ENCODE data around the gene FRAS1.

FRAS1 gene

GRCh38 chr4:78100060-78100459, 42.9 kb downstream of the FRAS1 start:
- DNase-seq: no peak

GRCh38 chr4:78119698-78120097, 62.6 kb downstream of the FRAS1 start:
- no peak for DNase-seq

- no peak for DNase-seq
Measured at GRCh38 chr4:78120144-78120880, 63.2 kb downstream of the FRAS1 start.

DNA sequence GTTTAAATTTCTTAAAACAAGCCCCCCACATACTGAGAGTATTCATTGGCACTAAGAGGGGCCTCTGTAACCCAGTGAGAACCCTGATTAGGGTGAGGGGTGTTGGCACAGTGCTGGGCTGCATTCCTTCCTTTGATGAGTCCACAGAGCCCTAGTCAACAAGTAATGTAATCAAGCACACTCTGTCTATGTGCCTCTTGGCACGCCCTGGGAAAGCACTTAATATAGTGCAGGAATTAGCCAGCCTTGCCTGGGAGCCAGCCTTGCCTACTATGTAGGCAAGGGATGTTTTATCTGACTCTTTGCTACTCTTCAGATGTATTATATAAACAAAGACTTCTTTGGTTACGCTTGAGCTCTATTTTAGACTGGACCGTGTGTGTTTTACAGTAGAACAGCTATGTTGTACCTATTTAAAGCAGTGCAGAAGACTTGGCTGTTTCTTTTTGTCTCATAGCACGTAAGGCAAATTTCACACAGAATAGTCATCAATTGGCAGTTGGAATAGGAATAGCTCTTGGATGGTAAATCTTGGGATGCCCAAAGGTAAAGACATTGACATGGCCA, 64.3 kb downstream of the FRAS1 start:
- no peak for DNase-seq

- peak in 1 of 2 experiments; percentile 10 for DNase-seq
Measured at GRCh38 chr4:78125834-78126331, 68.8 kb downstream of the FRAS1 start.

DNA sequence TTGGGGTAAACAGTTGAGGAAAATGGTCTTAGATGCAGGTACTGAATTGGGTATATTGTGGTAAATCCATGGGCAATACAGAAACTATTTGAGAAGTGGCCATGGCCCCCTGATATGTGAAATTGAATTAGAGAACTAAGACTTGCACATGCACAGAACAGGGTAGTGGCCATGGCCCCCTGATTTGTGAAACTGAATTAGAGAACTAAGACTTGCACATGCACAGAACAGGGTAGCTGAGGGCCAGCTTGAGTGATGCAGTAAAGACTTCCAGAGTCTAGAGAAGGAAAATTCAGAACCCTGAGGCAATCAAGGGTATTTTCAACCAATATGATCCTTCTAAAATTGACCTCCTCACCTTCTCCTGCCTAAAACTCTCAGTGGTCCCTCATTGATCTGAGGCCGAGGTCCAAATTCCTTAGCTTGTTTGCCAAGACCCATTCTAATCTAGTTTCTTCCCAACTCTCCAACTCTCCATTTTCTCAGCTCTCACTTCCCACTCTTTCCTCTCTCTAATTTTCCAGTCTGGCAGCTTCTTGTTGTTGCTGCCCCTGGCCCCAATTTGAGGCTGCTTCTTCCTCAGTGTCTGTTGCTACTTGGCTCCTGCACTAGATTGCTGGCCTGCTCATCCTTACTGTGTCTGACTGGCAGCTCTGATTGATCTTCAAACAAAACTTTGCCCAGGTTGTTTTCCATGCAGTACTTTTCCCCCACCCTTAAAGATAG, 72.4 kb downstream of the FRAS1 start:
- no peak for DNase-seq

DNA sequence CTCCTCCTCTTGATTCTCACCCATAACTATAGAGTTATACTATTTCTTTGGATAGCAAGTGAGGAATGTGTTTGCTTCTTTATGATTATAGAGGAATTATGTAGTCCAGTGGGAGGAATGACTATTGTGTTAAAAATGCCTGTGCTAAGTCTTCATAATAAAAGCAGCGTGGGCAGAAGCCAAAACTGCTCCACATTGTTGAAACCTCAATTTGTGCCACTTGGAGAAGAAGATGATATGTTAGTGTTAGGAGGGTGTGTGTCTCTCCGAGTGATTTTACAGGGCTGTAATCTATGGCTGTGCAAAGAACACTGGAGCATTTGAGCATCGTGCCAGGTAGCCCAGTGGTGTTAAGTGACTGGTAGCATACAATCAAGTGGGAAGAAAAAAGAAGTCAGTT, 74.3 kb downstream of the FRAS1 start:
- no peak for DNase-seq

GRCh38 chr4:78136109-78137081, 79.3 kb downstream of the FRAS1 start:
- peak; percentile 7 to 39 for DNase-seq

GRCh38 chr4:78137532-78137931, 80.4 kb downstream of the FRAS1 start:
- no peak for DNase-seq

DNA sequence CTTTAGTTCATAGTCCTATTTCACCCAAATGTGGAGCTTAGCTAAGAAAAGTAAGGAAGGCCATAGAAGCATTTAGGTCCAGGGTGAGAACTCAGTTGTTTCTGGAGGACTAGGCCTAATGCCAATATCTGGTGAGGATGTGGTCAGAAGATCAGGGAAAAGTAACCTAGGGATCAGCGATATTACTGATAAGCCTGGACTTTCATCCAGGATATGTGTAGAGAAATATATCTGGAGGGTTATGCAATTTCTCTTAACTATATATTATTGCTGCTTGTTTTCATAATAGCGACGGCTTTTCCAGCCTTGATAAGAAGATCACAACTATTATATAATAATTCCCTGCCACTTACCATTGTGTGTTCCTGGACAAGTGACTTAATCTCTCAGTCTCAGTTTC, 81.1 kb downstream of the FRAS1 start:
- no peak for DNase-seq

- DNase-seq: no peak
Measured at GRCh38 chr4:78143634-78144033, 86.5 kb downstream of the FRAS1 start.

DNA sequence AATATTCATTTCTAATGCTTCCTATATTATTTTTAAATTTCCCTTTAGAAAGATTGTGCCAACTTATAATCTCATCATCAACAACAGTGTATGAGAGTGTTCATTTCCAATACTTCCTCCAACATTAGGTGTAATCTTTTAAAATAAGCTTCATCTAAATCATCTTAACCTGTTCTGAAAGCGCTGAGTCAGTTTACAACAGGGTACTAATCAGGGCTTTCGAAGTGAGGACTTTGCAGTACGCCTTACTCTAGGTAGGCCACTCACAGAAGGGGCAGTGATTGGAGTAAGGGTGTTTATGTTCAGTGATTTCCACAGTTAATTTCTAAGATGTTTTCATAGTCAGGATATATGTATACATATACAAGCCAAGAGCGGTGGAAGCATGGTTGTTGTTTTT, 87.9 kb downstream of the FRAS1 start:
- no peak for DNase-seq

DNA sequence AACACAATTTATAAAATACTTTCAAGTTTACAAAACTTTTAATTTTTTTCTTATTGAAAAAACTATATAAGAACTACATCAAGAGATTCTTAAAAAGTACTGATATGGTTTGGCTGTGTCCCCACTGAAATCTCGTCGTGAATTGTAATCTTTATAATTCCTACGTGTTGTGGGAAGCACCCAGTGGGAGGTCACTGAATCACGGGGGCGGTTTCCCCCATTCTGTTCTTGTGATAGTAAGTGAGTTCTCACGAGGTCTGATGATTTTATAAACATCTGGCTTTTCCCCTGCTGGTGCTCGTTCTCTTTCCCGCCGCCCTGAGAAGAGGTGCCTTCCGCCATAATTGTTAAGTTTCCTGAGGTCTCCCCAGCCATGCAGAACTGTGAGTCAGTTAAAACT, 88.5 kb downstream of the FRAS1 start:
- DNase-seq: no peak

- DNase-seq: no peak
Measured at GRCh38 chr4:78149751-78150542, 92.8 kb downstream of the FRAS1 start.

DNA sequence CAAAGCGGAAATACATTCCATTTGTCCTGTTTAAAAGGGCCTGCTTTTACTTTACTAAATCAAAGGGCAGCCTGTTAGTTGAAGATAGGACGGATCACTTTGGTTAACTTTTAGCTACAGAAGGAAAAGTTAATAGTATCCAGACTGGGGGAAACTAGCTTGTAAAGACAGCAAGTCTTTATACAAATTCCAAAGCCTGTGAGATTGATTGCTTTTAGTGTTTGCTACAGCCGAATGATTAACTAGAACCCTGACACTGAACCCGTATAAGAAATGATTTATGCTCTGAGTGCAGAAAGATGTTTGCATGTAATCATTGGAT, 93.4 kb downstream of the FRAS1 start:
- DNase-seq: no peak

GRCh38 chr4:78152795-78153194, 95.7 kb downstream of the FRAS1 start:
- no peak for DNase-seq

DNA sequence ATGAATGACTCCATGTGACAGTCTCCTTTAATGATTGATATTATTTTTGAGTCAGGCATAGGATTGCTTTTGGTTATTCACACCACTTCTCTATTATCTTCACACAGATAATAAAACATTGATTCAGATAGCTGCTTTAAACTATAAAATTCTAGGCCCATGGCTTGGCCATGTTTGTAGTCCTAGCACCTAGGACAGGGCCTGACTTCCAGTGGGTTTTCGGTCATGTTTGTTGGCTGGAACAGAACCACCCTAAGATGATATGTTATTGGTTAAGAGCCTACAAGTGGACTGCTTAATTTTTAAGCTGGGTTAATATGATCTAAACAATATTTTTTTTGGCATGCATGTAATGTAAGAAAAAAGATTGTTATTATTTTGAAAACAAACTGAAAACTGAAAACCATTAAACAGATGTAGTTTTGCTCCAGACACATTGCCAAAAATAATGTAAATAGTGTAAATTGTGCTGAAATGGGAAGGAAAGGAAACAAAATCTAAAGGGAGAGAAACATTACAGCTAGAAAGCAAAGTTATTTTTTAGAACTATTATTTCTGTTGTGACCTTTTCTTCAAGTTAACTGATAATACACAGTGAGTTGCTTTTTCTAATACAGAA, 98.0 kb downstream of the FRAS1 start:
- DNase-seq: no peak

- no peak for DNase-seq
Measured at GRCh38 chr4:78155616-78156105, 98.5 kb downstream of the FRAS1 start.

DNA sequence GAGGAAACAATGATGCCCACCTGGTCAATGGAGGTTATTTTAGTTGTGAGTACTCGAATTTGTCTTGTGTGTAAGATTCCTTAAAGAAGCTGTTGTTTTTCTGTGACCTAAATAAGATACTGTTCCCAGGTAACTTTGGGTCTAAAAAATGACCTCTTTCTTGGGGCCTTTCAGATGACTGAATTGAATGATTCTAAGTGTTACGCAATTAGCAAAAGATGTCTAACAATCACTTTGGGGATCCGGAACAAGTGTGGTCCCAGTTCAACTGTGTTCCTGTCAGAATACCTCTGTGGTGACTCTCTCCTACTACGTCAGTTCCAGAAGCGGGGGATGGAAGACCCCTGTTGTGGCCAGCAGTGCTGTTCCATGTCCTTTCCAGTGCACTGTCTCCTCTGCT, 99.4 kb downstream of the FRAS1 start:
- DNase-seq: no peak

GRCh38 chr4:78162342-78162741, 105.2 kb downstream of the FRAS1 start:
- DNase-seq: no peak

GRCh38 chr4:78162821-78163220, 105.7 kb downstream of the FRAS1 start:
- DNase-seq: no peak

- DNase-seq: no peak
Measured at GRCh38 chr4:78165758-78166157, 108.6 kb downstream of the FRAS1 start.

All from NCI-H524 (cell line).